ENCODE data around the gene ADAMTS12.

GRCh38 chr5:33527696-33528095, 364.1 kb downstream of the ADAMTS12 start:
- TF ChIP-seq, protein P1, sequence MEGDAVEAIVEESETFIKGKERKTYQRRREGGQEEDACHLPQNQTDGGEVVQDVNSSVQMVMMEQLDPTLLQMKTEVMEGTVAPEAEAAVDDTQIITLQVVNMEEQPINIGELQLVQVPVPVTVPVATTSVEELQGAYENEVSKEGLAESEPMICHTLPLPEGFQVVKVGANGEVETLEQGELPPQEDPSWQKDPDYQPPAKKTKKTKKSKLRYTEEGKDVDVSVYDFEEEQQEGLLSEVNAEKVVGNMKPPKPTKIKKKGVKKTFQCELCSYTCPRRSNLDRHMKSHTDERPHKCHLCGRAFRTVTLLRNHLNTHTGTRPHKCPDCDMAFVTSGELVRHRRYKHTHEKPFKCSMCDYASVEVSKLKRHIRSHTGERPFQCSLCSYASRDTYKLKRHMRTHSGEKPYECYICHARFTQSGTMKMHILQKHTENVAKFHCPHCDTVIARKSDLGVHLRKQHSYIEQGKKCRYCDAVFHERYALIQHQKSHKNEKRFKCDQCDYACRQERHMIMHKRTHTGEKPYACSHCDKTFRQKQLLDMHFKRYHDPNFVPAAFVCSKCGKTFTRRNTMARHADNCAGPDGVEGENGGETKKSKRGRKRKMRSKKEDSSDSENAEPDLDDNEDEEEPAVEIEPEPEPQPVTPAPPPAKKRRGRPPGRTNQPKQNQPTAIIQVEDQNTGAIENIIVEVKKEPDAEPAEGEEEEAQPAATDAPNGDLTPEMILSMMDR (conservative IDR thresholded peaks at IDR 0.05; ENCODE audit: low read depth in 2 of 2): no peak
- no peak for TF ChIP-seq EZH2phosphoT487 (IDR thresholded peaks at IDR 0.05; ENCODE audit: unreplicated experiment)
- no peak for TF ChIP-seq POLR2AphosphoS5 (IDR thresholded peaks at IDR 0.05; ENCODE audit: low read depth)
- TF ChIP-seq, protein P2, sequence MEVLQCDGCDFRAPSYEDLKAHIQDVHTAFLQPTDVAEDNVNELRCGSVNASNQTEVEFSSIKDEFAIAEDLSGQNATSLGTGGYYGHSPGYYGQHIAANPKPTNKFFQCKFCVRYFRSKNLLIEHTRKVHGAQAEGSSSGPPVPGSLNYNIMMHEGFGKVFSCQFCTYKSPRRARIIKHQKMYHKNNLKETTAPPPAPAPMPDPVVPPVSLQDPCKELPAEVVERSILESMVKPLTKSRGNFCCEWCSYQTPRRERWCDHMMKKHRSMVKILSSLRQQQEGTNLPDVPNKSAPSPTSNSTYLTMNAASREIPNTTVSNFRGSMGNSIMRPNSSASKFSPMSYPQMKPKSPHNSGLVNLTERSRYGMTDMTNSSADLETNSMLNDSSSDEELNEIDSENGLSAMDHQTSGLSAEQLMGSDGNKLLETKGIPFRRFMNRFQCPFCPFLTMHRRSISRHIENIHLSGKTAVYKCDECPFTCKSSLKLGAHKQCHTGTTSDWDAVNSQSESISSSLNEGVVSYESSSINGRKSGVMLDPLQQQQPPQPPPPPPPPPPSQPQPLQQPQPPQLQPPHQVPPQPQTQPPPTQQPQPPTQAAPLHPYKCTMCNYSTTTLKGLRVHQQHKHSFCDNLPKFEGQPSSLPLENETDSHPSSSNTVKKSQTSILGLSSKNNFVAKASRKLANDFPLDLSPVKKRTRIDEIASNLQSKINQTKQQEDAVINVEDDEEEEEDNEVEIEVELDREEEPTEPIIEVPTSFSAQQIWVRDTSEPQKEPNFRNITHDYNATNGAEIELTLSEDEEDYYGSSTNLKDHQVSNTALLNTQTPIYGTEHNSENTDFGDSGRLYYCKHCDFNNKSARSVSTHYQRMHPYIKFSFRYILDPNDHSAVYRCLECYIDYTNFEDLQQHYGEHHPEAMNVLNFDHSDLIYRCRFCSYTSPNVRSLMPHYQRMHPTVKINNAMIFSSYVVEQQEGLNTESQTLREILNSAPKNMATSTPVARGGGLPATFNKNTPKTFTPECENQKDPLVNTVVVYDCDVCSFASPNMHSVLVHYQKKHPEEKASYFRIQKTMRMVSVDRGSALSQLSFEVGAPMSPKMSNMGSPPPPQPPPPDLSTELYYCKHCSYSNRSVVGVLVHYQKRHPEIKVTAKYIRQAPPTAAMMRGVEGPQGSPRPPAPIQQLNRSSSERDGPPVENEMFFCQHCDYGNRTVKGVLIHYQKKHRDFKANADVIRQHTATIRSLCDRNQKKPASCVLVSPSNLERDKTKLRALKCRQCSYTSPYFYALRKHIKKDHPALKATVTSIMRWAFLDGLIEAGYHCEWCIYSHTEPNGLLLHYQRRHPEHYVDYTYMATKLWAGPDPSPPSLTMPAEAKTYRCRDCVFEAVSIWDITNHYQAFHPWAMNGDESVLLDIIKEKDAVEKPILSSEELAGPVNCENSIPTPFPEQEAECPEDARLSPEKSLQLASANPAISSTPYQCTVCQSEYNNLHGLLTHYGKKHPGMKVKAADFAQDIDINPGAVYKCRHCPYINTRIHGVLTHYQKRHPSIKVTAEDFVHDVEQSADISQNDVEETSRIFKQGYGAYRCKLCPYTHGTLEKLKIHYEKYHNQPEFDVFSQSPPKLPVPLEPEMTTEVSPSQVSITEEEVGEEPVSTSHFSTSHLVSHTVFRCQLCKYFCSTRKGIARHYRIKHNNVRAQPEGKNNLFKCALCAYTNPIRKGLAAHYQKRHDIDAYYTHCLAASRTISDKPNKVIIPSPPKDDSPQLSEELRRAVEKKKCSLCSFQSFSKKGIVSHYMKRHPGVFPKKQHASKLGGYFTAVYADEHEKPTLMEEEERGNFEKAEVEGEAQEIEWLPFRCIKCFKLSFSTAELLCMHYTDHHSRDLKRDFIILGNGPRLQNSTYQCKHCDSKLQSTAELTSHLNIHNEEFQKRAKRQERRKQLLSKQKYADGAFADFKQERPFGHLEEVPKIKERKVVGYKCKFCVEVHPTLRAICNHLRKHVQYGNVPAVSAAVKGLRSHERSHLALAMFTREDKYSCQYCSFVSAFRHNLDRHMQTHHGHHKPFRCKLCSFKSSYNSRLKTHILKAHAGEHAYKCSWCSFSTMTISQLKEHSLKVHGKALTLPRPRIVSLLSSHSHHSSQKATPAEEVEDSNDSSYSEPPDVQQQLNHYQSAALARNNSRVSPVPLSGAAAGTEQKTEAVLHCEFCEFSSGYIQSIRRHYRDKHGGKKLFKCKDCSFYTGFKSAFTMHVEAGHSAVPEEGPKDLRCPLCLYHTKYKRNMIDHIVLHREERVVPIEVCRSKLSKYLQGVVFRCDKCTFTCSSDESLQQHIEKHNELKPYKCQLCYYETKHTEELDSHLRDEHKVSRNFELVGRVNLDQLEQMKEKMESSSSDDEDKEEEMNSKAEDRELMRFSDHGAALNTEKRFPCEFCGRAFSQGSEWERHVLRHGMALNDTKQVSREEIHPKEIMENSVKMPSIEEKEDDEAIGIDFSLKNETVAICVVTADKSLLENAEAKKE (CRISPR knock-in tag; IDR thresholded peaks at IDR 0.05): no peak
- TF ChIP-seq EZH2 (IDR thresholded peaks at IDR 0.05; ENCODE audit: low read depth, unreplicated experiment): no peak
- TF ChIP-seq, protein P3, sequence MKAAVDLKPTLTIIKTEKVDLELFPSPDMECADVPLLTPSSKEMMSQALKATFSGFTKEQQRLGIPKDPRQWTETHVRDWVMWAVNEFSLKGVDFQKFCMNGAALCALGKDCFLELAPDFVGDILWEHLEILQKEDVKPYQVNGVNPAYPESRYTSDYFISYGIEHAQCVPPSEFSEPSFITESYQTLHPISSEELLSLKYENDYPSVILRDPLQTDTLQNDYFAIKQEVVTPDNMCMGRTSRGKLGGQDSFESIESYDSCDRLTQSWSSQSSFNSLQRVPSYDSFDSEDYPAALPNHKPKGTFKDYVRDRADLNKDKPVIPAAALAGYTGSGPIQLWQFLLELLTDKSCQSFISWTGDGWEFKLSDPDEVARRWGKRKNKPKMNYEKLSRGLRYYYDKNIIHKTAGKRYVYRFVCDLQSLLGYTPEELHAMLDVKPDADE (IDR thresholded peaks at IDR 0.05): no peak
- no peak for TF ChIP-seq JUNB (IDR thresholded peaks at IDR 0.05; ENCODE audit: unreplicated experiment)
- TF ChIP-seq, protein P4, sequence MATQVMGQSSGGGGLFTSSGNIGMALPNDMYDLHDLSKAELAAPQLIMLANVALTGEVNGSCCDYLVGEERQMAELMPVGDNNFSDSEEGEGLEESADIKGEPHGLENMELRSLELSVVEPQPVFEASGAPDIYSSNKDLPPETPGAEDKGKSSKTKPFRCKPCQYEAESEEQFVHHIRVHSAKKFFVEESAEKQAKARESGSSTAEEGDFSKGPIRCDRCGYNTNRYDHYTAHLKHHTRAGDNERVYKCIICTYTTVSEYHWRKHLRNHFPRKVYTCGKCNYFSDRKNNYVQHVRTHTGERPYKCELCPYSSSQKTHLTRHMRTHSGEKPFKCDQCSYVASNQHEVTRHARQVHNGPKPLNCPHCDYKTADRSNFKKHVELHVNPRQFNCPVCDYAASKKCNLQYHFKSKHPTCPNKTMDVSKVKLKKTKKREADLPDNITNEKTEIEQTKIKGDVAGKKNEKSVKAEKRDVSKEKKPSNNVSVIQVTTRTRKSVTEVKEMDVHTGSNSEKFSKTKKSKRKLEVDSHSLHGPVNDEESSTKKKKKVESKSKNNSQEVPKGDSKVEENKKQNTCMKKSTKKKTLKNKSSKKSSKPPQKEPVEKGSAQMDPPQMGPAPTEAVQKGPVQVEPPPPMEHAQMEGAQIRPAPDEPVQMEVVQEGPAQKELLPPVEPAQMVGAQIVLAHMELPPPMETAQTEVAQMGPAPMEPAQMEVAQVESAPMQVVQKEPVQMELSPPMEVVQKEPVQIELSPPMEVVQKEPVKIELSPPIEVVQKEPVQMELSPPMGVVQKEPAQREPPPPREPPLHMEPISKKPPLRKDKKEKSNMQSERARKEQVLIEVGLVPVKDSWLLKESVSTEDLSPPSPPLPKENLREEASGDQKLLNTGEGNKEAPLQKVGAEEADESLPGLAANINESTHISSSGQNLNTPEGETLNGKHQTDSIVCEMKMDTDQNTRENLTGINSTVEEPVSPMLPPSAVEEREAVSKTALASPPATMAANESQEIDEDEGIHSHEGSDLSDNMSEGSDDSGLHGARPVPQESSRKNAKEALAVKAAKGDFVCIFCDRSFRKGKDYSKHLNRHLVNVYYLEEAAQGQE (IDR thresholded peaks at IDR 0.05; ENCODE audit: unreplicated experiment): no peak

Data from GM23338 (cell line).